Neural progenitor cell (in vitro differentiated cells): Measurements from ENCODE around the gene NXPH2.

Experiments used
- EZH2 ChIP-seq: fragments of 200-600 bp; sonication (generic); IDR thresholded peaks from 2 replicates; pipeline ENCODE4 v1.6.1; 2017; ENCODE audit warnings: antibody characterized with exemption, mild to moderate bottlenecking, moderate library complexity
- EZH2phosphoT487 ChIP-seq: fragments of 200-600 bp; sonication (generic); IDR thresholded peaks from 2 replicates; pipeline ENCODE4 v1.6.1; 2017; ENCODE audit warnings: antibody characterized with exemption
- TF ChIP-seq, protein P1 (sequence below): fragments of 200-600 bp; sonication (generic); IDR thresholded peaks from 2 replicates; pipeline ENCODE4 v1.5.1; 2017; ENCODE audit warnings: antibody characterized with exemption, mild to moderate bottlenecking

DNA sequence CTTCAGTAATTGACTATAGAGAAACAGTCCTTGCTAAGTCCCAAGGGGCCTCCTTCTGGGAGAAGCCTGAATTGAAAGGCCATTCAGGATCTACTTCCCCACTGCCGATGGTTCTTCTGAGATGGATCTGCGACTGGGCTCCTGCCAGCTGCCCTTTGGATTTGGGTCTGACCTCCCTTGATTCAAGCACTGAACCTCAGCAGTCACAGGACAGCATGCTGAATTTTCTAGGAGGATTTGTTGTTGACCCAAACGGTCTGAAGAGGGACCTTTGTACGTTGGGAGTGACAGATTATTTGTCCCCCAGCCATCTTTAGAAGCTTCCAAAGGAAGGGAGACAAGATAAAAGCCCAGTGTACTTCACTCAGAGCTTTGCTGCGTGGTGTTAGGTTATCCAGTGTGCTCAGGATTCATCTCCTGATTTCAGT, 67.1 kb downstream of the NXPH2 start:
- TF ChIP-seq EZH2phosphoT487, result no peak
- no peak for TF ChIP-seq EZH2
- TF ChIP-seq, protein P1, sequence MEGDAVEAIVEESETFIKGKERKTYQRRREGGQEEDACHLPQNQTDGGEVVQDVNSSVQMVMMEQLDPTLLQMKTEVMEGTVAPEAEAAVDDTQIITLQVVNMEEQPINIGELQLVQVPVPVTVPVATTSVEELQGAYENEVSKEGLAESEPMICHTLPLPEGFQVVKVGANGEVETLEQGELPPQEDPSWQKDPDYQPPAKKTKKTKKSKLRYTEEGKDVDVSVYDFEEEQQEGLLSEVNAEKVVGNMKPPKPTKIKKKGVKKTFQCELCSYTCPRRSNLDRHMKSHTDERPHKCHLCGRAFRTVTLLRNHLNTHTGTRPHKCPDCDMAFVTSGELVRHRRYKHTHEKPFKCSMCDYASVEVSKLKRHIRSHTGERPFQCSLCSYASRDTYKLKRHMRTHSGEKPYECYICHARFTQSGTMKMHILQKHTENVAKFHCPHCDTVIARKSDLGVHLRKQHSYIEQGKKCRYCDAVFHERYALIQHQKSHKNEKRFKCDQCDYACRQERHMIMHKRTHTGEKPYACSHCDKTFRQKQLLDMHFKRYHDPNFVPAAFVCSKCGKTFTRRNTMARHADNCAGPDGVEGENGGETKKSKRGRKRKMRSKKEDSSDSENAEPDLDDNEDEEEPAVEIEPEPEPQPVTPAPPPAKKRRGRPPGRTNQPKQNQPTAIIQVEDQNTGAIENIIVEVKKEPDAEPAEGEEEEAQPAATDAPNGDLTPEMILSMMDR, result no peak
